ENCODE data around the gene CDCP1.

DNA sequence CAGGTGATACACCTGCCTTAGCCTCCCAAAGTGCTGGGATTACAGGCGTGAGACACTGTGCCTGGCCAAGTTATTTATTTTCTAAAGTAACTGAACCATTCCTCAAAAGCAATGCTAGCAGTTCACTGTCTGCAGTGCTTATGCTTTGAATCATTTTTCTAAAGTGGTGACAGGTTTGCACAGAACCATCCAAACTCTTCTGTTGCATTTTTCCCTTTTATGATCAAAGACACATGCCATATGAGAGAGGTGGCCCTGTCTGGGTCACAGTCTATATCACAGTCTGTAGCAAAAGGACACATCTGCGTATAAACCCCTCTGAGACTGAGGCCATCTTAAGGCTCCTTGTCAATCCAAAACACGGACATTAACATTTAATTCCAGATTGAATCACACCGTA is 17.2 kb downstream of the CDCP1 start:
- TF ChIP-seq EZH2 (IDR thresholded peaks at IDR 0.05; ENCODE audit: borderline replicate concordance, low read length) = no peak
- TF ChIP-seq, protein P1, sequence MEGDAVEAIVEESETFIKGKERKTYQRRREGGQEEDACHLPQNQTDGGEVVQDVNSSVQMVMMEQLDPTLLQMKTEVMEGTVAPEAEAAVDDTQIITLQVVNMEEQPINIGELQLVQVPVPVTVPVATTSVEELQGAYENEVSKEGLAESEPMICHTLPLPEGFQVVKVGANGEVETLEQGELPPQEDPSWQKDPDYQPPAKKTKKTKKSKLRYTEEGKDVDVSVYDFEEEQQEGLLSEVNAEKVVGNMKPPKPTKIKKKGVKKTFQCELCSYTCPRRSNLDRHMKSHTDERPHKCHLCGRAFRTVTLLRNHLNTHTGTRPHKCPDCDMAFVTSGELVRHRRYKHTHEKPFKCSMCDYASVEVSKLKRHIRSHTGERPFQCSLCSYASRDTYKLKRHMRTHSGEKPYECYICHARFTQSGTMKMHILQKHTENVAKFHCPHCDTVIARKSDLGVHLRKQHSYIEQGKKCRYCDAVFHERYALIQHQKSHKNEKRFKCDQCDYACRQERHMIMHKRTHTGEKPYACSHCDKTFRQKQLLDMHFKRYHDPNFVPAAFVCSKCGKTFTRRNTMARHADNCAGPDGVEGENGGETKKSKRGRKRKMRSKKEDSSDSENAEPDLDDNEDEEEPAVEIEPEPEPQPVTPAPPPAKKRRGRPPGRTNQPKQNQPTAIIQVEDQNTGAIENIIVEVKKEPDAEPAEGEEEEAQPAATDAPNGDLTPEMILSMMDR (conservative IDR thresholded peaks at IDR 0.05 in 1 of 2, IDR thresholded peaks at IDR 0.05 in 1 of 2; ENCODE audit: extremely low read depth in 1 of 2, insufficient read depth in 1 of 2, low read depth in 1 of 2, low read length in 2 of 2) = no peak

Measured in mammary epithelial cell (primary cell).